Fibroblast of pulmonary artery (primary cell): ENCODE measurements around the gene SCD.
A peak's percentile ranks its signal among the peaks of the same experiment; 100 is the strongest.

Source experiments
- DNase-seq: peaks from one replicate; pipeline ENCODE4 v3.0.0-alpha.2; 2010; ENCODE audit warnings: low read depth
- H3K4me3 ChIP-seq: replicated peaks from 2 replicates; pipeline ENCODE4 v1.5.1; 2011; ENCODE audit warnings: low read depth, mild to moderate bottlenecking, control low read depth, low read length, moderate library complexity
- CTCF ChIP-seq: IDR thresholded peaks from 2 replicates; pipeline ENCODE4 v1.5.1; 2011; ENCODE audit warnings: mild to moderate bottlenecking, control low read depth, low read length, inconsistent platforms; ENCODE audit errors: missing control alignments

SCD gene

GRCh38 chr10:100347568-100348195 is 649 bp downstream of the SCD start:
- no peak for DNase-seq
- TF ChIP-seq CTCF: no peak
- peak overlapping the region; percentile 94 for H3K4me3 ChIP-seq

- TF ChIP-seq CTCF: no peak
- no peak for DNase-seq
- H3K4me3 ChIP-seq: peak overlapping the region; percentile 94
Observed at GRCh38 chr10:100348389-100348927, 1.4 kb downstream of the SCD start.

GRCh38 chr10:100349087-100349486 is 2.1 kb downstream of the SCD start:
- DNase-seq: no peak
- H3K4me3 ChIP-seq: peak overlapping the region; percentile 94
- no peak for TF ChIP-seq CTCF

GRCh38 chr10:100349672-100350071 is 2.6 kb downstream of the SCD start:
- H3K4me3 ChIP-seq: peak overlapping the region; percentile 94

GRCh38 chr10:100350914-100351485 is 4.0 kb downstream of the SCD start:
- TF ChIP-seq CTCF: no peak
- no peak for DNase-seq
- H3K4me3 ChIP-seq: peak overlapping the region; percentile 94

More at GRCh38 chr10:100349672-100350071, 2.6 kb downstream of the SCD start:
- TF ChIP-seq CTCF: no peak
- no peak for DNase-seq

- TF ChIP-seq CTCF: no peak
- no peak for DNase-seq
- no peak overlapping the region for H3K4me3 ChIP-seq
Observed at GRCh38 chr10:100353770-100354485, 6.9 kb downstream of the SCD start.
